Kidney (tissue), 14 donors: ENCODE measurements around the gene PARVB. TPM values are rescaled to one million over a fixed set of nuclear protein-coding genes. Genes with fewer than 3 reads are reported as not detected.

Source experiments
- DNase-seq, 5 donors: peaks; one replicate each; pipeline ENCODE4 v3.0.0-alpha.2; 2013 to 2020
- FAIRE-seq: peaks from 2 replicates; lab custom pipeline; 2012; peaks lifted over from hg19 to GRCh38; lab: Jason Lieb, UNC
- H3K27ac ChIP-seq, 2 donors: one replicate each; pipeline ENCODE4 v1.7.0; 2013; ENCODE audit warnings: low read depth in 2 of 2, low read length in 2 of 2, inconsistent platforms in 1 of 2
- H3K27me3 ChIP-seq: one replicate; pipeline ENCODE4 v1.7.1; 2013; ENCODE audit warnings: low read length, inconsistent platforms; ENCODE audit not compliant: control insufficient read depth, insufficient read depth
- H3K36me3 ChIP-seq, 3 donors: one replicate each; pipeline versions ENCODE4 v1.7.0 to v1.7.1; 2013; ENCODE audit warnings: low read length in 3 of 3, control low read depth in 1 of 3, inconsistent platforms in 1 of 3; ENCODE audit not compliant: insufficient read depth in 3 of 3, control insufficient read depth in 2 of 3
- H3K4me1 ChIP-seq, 3 donors: one replicate each; pipeline versions ENCODE4 v1.7.0 to v1.7.1; 2013; ENCODE audit warnings: low read length in 3 of 3, inconsistent platforms in 1 of 3, low read depth in 1 of 3; ENCODE audit not compliant: control insufficient read depth in 2 of 3, insufficient read depth in 2 of 3
- H3K4me3 ChIP-seq, 3 donors: one replicate each; pipeline versions ENCODE4 v1.7.0 to v1.8.1; 2013; ENCODE audit warnings: low read length in 3 of 3, control low read depth in 1 of 3, inconsistent platforms in 1 of 3
- H3K9ac ChIP-seq, 3 donors: one replicate each; pipeline versions ENCODE4 v1.7.0 to v1.7.1; 2013; ENCODE audit warnings: low read length in 3 of 3, control low read depth in 1 of 3, inconsistent platforms in 1 of 3
- H3K9me3 ChIP-seq, 3 donors: one replicate each; pipeline versions ENCODE4 v1.7.0 to v1.7.1; 2013; ENCODE audit warnings: low read length in 3 of 3, control low read depth in 1 of 3, inconsistent platforms in 1 of 3; ENCODE audit not compliant: control insufficient read depth in 2 of 3, insufficient read depth in 1 of 3
- CTCF ChIP-seq: IDR thresholded peaks from 3 replicates; pipeline ENCODE4 v1.5.1; 2012; ENCODE audit warnings: mild to moderate bottlenecking, moderate library complexity, borderline replicate concordance; ENCODE audit not compliant: insufficient read depth; ENCODE audit errors: extremely low read depth
- intact Hi-C: fragments of 100-400 bp; cut with DNase I; formaldehyde crosslinking; loops from one replicate; pipeline ENCODE4 v1.11.1; 2022
- polyA plus RNA-seq: library from polyadenylated mRNA; stranded (reverse); fragments of 350-450 nt; fragmentation: Illumina TruSeq; extraction: RNeasy Lipid Tissue Mini Kit (QIAGEN cat#74804); gene quantifications from one replicate; pipeline ENCODE4 v1.2.3, GENCODE V29; 2014; ENCODE audit warnings: low read depth, low replicate concordance; ENCODE audit not compliant: insufficient read depth
- total RNA-seq: library from RNA; stranded (reverse); fragmentation: NEBNext Ultra II Directional; extraction: Animal tissue kit (Norgen Biotek cat#: 25700); gene quantifications from one replicate; pipeline ENCODE4 v1.2.1, GENCODE V29; 2021
- donor health status: control.
- donor health status: control.
- donor health status: control.
- donor health status: control.
- donor health status: control.
- donor health status: DM: yes; HTN: yes; CAD: no.
- donor health status: Normal renal cell carcinoma (clear cell type).

The PARVB gene
- total and polyA plus RNA-seq, 2 donors from 2014 or later = 32.9 to 51.1 TPM

- H3K36me3 ChIP-seq = no peaks in the 10 kb centered on the region
- no peaks in the 10 kb centered on the region for H3K27me3 ChIP-seq
- FAIRE-seq = no peak
- no peak overlapping the region for H3K4me3 ChIP-seq
- intact Hi-C loops = no loop called here
- H3K9me3 ChIP-seq = no peaks in the 10 kb centered on the region
- peak in 3 of 5 donors; percentile 34 to 43 (median 35) for DNase-seq
- no peak for TF ChIP-seq CTCF
- H3K9ac ChIP-seq = no peak overlapping the region
- no peaks in the 10 kb centered on the region for H3K4me1 ChIP-seq
- H3K27ac ChIP-seq = no peak overlapping the region
Measured at GRCh38 chr22:44091021-44091721, 67.1 kb downstream of the PARVB start.

GRCh38 chr22:44091751-44092150, 67.6 kb downstream of the PARVB start:
- peak in 1 of 5 donors; percentile 28 for DNase-seq
- intact Hi-C loops = no loop called here
- Histone ChIP-seq H3K4me3 (no peak overlapping the region), H3K27ac (no peak overlapping the region), H3K27me3 (no peaks in the 10 kb centered on the region), H3K9ac (no peak overlapping the region), H3K4me1 (no peaks in the 10 kb centered on the region), H3K9me3 (no peaks in the 10 kb centered on the region), H3K36me3 (no peaks in the 10 kb centered on the region)
- FAIRE-seq = no peak
- TF ChIP-seq CTCF = no peak

GRCh38 chr22:44092636-44093220, 68.6 kb downstream of the PARVB start:
- H3K27ac ChIP-seq = no peak overlapping the region
- no peak overlapping the region for H3K9ac ChIP-seq
- TF ChIP-seq CTCF = no peak
- FAIRE-seq = no peak
- intact Hi-C loops = no loop called here
- no peaks in the 10 kb centered on the region for H3K9me3 ChIP-seq
- H3K4me1 ChIP-seq = no peaks in the 10 kb centered on the region
- H3K27me3 ChIP-seq = no peaks in the 10 kb centered on the region
- no peaks in the 10 kb centered on the region for H3K36me3 ChIP-seq
- no peak overlapping the region for H3K4me3 ChIP-seq
- peak in 1 of 5 donors; percentile 49 for DNase-seq
